Activated CD8-positive, alpha-beta memory T cell treated with anti-CD3 and anti-CD28 coated beads, Interleukin-2, amount 50 U/mL, for 1 hour (primary cell): ENCODE data around the gene RBMY1B.
"Not testable (repeated sequence)": the region's sequence is repeated elsewhere in the genome, so short reads cannot be mapped to it uniquely, and the experiment has no call there.

Experiments
- DNase-seq: peaks from one replicate; pipeline ENCODE4 v3.0.0-alpha.2; 2020; ENCODE audit errors: extremely low read depth

RBMY1B gene

GRCh38 chrY:21511038-21511437 lies at the start of gene RBMY1B:
RBMY1B (plus strand) TSS chrY:21511338; CDS start chrY:21513351, 2,013 bp downstream.
- DNase-seq, result not testable (repeated sequence)

GRCh38 chrY:21462915-21463314 lies 48.2 kb upstream of the RBMY1B start:
- not testable (repeated sequence) for DNase-seq

DNA sequence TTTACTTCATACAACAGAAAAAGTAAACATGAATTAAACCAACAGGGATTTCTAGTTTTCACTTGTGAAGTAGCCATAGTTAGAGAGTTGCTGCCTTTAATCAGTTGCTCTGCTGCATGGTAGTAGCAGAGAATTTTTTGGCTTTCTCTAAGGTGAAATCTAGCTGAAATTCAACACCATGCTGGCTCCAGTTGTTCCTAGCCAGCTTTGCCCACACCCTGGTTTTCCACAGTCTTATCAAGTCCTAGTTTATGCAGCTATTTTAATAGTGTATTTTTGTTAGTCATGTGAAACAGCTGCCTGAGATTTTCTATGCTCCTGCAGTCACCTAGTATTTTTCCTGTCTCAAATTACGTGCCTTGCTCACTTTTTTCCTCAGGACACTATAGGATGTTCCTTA lies 28.2 kb upstream of the RBMY1B start:
- DNase-seq, result no peak

DNA sequence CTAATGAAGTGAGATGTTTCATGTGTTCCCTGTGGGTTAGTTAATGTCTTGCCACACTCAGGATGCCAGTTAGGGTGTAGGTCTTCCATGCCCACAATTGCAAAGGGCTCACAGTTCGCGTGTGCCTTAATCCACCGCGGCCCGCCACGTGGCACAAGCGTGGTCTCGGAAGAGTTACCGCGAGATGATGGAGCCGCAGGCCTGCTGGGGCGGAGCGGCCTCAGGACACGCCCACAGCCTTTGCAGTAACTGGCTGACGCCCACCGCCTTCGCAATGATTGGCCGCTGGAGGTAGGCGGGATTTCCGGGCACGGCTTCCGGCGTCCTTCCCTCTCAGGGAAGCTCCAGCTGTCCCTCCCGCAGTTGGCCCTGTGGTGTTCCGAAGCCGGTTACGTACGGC lies 23.4 kb downstream of the RBMY1B start, which contains the start of gene RBMY1A1:
TSS of gene RBMY1A1 (plus strand) at position 301 of the 400 bp plus-strand sequence. CDS start 2,013 bp downstream, outside the sequence.
- not testable (repeated sequence) for DNase-seq

DNA sequence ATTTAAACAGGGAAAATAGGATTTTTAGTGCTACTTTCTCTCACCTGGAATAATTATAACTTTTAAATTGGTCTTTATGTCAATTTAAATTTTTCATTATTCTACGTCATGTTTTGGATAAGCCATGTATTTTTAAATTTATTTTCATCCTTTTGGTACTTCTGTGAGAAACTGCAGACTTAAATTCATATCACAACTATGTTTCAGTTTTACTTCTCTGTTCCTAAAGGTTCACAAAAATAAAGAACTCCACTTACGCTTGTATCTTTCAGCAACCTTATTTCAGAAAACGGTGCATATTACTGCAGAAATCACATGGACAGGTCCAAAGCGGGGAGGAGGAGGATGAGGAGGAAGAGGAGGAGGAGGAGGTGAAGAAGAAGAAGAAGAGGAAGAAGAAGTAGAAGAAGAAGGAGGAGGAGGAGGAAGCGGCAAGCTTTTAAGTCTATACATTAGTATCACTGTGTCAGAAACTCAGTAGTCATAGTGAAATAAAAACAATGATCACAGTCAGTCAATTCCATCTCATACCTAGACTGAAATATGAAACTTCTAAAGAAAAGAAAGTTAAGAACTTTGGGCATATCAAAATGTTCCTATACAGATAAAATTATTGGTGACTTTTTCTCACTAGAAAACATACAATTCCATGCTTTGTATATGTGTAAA lies 48.3 kb downstream of the RBMY1B start:
- DNase-seq, result not testable (repeated sequence)
